ENCODE data around the gene CENPB.

The CENPB gene

DNA sequence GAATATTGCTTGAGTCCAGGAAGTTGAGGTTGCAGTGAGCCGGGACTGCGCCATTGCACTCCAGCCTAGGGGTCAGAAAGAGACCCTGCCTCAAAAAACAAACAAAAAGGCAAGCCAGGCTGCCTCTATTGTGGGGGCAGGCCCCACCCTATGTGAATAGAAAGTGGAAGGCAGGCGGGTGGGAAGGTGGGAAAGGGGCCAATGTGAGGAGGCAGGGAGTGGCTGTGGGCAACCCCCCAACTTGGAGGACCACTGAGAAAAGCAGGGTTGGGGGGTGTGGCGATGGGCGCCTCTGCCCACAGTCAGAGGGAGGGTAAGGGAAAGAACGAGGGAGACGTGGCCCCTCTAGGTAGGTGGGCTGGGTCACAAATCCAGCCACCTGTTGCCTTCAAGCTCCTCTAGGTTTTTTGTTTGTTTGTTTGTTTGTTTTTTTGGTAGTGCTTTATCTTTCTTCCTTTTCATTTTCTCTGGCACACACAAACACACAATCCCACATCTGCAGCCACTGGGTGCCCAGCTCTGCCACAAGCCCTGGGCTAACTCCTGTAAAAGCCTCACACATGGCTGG lies 28.5 kb upstream of the CENPB start:
- H3K27ac Mint-ChIP-seq: peak overlapping the region; percentile 88
- peaks cover 1% of the 10 kb centered on the region for H3K36me3 Mint-ChIP-seq (ENCODE audit: low read depth)
- no peak for DNase-seq
- no peaks in the 10 kb centered on the region for H3K27me3 Mint-ChIP-seq
- H3K4me3 Mint-ChIP-seq: no peak overlapping the region
- H3K4me1 Mint-ChIP-seq (ENCODE audit: low read depth): peaks cover 85% of the 10 kb centered on the region
- H3K9me3 Mint-ChIP-seq: no peaks in the 10 kb centered on the region

DNA sequence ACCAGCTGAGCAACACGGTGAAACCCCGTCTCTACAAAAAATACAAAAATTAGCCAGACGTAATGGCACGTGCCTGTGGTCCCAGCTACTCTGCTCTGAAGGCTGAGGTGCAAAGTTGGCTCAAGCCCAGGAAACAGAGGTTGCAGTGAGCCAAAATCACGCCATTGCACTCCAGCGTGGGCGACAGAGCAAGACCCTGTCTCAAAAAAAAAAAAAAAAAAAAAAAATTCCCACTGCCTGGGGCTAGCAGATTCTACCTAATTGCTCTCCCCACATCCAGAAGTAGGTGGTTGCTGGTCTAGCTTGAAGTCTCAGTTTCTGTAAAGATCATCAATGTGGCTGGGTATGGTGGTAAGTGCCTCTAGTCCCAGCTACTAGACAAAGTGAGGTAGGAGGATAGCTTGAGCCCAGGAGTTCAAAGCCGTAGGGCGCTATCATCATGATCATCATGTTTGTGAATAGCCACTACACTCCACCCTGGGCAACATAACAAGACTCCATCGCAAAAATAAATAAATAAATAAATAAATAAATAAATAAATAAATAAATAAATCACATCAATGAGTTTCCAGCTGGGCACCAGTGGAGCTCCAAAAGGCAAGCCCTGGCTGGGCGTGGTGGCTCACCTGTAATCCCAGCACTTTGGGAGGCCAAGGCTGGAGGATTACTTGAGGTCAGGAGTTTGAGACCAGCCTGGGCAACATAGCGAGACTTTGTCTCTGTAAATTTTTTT lies 27.5 kb upstream of the CENPB start:
- Mint-ChIP-seq H3K27ac (peak overlapping the region; percentile 81), H3K36me3 (ENCODE audit: low read depth) (peaks cover 1% of the 10 kb centered on the region), H3K4me3 (peak overlapping the region; percentile 15), H3K27me3 (no peaks in the 10 kb centered on the region), H3K4me1 (ENCODE audit: low read depth) (peaks cover 77% of the 10 kb centered on the region), H3K9me3 (no peaks in the 10 kb centered on the region)
- peak; percentile 45 for DNase-seq

DNA sequence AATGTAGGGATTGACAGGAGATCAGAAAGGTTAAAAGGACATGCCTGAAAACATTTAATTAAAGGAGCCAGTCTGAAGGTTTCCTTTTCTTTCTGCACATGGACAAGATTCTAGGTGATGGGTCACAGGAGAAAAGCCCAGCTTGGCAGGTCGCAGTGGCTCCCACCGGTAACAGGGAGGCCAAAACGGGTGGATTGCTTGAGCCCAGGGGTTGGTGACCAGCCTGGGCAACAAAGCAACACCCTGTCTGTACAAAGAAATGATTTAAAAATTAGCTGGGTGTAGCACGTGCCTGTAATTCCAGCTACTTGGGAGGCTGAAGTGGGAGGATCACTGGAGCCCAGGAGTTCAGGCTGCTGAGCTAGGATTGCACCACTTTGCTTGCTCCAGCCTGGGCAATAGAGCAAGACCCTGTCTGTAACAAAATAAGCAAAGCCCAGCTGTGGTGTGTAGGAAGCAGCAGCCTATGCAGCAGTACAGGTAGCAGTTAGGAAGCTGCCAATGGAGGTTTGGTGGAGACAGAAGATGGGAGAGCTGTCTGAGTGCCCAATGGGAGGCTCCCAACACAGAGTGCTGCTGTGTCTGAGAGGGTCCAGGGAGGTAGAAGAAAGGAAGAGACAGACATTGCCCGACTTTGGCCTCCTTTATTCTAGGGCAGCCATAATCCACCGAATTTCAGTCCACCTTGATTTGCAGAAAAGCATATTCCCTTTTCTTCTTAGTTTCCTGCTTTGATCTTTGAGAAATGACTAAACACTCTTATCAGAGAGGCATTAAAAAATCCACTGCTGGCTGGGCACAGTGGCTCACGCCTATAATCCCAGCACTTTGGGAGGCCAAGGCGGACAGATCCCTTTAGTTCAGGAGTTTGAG lies 26.7 kb upstream of the CENPB start:
- peak overlapping the region; percentile 15 for H3K4me3 Mint-ChIP-seq
- peaks cover 74% of the 10 kb centered on the region for H3K4me1 Mint-ChIP-seq (ENCODE audit: low read depth)

DNA sequence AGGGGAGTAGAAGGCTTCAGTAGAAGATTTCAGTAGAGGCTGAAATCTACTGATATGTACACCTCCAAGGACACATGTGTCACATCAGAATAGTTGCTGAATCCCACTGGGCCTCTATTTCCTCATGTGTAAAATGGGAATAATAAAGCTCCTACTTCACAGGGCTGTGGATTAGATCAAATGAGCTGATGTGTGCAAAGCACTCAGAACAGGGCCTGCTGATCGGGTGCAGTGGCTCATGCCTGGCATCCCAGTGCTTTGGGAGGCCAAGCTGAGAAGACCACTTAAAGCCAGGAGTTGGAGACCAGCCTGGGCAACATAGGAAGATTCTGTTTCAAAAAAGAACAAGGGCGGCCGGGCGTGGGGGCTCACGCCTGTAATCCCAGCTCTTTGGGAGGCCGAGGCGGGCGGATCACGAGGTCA lies 25.7 kb upstream of the CENPB start:
- DNase-seq: no peak
- Mint-ChIP-seq H3K4me1 (ENCODE audit: low read depth) (peaks cover 77% of the 10 kb centered on the region), H3K9me3 (no peaks in the 10 kb centered on the region)

More for the DNA sequence above, 26.7 kb upstream of the CENPB start:
- H3K27me3 Mint-ChIP-seq: no peaks in the 10 kb centered on the region
- peaks cover 1% of the 10 kb centered on the region for H3K36me3 Mint-ChIP-seq (ENCODE audit: low read depth)
- peak overlapping the region; percentile 81 for H3K27ac Mint-ChIP-seq
- no peaks in the 10 kb centered on the region for H3K9me3 Mint-ChIP-seq
- no peak for DNase-seq

DNA sequence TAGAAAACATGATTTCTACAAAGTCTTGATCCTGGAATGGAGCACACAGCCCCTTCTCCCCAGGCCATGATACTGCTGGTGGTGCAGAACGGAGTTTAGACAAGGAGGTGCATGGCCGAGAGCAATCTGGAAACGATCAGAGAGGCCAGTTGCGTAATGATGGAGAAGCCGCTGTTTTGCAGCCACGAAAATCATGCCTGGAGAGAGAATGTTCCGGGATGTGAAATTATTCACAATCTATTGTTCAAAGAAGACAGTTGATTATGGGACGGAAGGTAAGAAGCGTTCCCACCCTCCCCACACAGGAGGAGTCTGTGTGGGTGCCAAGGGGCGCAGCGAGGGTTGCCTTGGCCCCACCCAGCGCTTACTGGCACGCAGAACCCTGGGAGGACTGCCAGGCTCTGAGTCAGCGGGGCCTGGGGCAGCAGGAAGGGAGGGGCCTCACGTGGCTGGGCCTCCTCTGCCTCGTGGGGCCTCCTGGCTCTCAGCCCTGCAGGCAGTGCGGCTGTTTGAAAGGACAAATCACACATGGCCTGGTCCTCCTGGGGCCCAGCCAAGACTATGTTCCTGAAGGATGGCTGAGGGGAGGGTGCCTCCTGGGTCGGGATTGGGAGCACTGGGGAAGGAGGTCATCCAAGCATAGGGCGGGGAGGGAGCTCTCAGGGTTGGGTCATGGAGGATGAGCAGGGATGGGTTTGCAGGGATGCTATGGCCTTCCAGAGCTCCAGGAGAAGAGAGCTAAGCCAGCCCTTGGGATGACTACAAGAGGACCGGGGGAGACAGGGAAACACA lies 25.1 kb upstream of the CENPB start:
- Mint-ChIP-seq H3K27me3 (no peaks in the 10 kb centered on the region), H3K4me1 (ENCODE audit: low read depth) (peaks cover 80% of the 10 kb centered on the region), H3K4me3 (peak overlapping the region; percentile 72), H3K36me3 (ENCODE audit: low read depth) (peaks cover 8% of the 10 kb centered on the region), H3K9me3 (no peaks in the 10 kb centered on the region), H3K27ac (peak overlapping the region; percentile 96)
- peak; percentile 93 for DNase-seq

More for the DNA sequence above, 25.7 kb upstream of the CENPB start:
- peak overlapping the region; percentile 96 for H3K27ac Mint-ChIP-seq
- H3K36me3 Mint-ChIP-seq (ENCODE audit: low read depth): peaks cover 2% of the 10 kb centered on the region
- no peaks in the 10 kb centered on the region for H3K27me3 Mint-ChIP-seq
- H3K4me3 Mint-ChIP-seq: peak overlapping the region; percentile 72

DNA sequence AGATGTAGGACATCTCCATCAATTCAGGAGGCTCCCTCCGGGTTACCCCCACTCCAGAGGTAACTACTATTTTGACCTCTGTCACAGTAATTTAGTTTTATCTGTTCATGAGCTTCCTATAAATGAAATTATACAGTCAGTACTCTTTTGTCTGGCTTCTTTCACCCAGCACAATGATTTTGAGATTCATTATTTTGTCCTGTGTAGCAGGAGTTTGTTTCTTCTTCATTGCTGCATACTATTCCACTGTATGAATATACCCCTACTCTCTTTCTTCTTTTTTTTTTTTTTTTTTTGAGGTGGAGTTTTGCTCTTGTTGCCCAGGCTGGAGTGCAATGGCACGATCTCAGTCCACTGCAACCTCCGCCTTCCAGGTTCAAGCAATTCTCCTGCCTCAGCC lies 22.0 kb upstream of the CENPB start:
- DNase-seq: no peak
- H3K27me3 Mint-ChIP-seq: no peaks in the 10 kb centered on the region
- peaks cover 73% of the 10 kb centered on the region for H3K4me1 Mint-ChIP-seq (ENCODE audit: low read depth)
- no peaks in the 10 kb centered on the region for H3K9me3 Mint-ChIP-seq
- H3K36me3 Mint-ChIP-seq (ENCODE audit: low read depth): peaks cover 37% of the 10 kb centered on the region
- H3K4me3 Mint-ChIP-seq: no peak overlapping the region
- no peak overlapping the region for H3K27ac Mint-ChIP-seq

DNA sequence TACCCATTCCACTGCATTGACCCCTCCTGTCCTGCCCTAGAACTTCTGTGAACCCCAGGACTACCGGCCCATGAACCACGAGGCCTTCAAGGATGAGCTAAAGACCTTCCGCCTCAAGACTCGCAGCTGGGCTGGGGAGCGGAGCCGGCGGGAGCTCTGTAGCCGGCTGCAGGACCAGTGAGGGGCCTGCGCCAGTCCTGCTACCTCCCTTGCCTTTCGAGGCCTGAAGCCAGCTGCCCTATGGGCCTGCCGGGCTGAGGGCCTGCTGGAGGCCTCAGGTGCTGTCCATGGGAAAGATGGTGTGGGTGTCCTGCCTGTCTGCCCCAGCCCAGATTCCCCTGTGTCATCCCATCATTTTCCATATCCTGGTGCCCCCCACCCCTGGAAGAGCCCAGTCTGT lies 18.2 kb upstream of the CENPB start:
- no peaks in the 10 kb centered on the region for H3K27me3 Mint-ChIP-seq
- peaks cover 69% of the 10 kb centered on the region for H3K4me1 Mint-ChIP-seq (ENCODE audit: low read depth)
- DNase-seq: no peak
- no peaks in the 10 kb centered on the region for H3K9me3 Mint-ChIP-seq
- H3K4me3 Mint-ChIP-seq: no peak overlapping the region
- peak overlapping the region; percentile 51 for H3K27ac Mint-ChIP-seq
- H3K36me3 Mint-ChIP-seq (ENCODE audit: low read depth): peaks cover 73% of the 10 kb centered on the region

DNA sequence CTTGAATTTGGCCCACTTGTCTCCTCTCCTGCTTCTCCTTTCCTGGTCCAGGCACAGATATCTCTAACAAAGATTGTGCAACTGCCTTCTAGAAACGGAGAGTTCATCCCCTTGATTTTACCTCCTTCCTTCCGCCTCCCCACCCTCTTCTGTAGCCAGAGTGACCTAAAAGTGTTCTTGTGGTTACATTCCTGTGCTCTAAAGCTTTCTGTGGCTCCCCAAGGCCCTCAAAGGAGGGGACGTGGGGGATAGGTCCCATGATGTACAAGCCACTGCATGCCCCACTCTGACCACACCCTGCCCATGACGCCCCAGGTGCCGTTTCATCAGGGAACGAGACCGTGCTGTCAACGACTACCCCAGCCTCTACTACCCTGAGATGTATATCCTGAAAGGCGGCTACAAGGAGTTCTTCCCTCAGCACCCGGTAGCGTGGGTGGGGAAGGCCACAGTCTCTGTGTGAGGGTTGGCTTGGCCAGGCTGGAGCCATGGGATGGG lies 17.8 kb upstream of the CENPB start:
- no peaks in the 10 kb centered on the region for H3K9me3 Mint-ChIP-seq
- peak overlapping the region; percentile 79 for H3K27ac Mint-ChIP-seq
- no peaks in the 10 kb centered on the region for H3K27me3 Mint-ChIP-seq
- H3K4me3 Mint-ChIP-seq: no peak overlapping the region
- no peak for DNase-seq
- peaks cover 77% of the 10 kb centered on the region for H3K36me3 Mint-ChIP-seq (ENCODE audit: low read depth)
- peaks cover 73% of the 10 kb centered on the region for H3K4me1 Mint-ChIP-seq (ENCODE audit: low read depth)

DNA sequence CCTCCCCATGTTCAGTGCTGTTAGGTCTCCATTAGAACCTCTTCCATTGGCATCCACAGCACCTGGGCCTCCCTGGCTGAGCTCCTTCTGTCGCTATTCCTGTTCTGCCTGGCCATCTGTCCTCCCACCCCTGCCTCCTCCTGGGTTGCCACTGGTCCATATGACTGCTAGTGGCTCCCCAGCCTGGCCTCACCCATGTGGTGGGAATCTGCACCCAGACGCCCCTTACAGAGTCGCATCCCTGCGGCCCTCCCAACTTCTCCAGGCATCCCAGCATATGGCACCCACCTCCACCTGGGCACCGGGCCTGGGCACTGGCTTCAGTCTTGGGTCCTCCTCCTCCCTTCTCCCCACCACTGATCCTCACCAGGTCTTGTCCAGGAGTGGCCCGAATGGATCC lies 17.3 kb upstream of the CENPB start:
- Mint-ChIP-seq H3K27ac (peak overlapping the region; percentile 79), H3K27me3 (no peaks in the 10 kb centered on the region), H3K36me3 (ENCODE audit: low read depth) (peaks cover 80% of the 10 kb centered on the region), H3K4me1 (ENCODE audit: low read depth) (peaks cover 78% of the 10 kb centered on the region), H3K4me3 (no peak overlapping the region), H3K9me3 (no peaks in the 10 kb centered on the region)
- no peak for DNase-seq

DNA sequence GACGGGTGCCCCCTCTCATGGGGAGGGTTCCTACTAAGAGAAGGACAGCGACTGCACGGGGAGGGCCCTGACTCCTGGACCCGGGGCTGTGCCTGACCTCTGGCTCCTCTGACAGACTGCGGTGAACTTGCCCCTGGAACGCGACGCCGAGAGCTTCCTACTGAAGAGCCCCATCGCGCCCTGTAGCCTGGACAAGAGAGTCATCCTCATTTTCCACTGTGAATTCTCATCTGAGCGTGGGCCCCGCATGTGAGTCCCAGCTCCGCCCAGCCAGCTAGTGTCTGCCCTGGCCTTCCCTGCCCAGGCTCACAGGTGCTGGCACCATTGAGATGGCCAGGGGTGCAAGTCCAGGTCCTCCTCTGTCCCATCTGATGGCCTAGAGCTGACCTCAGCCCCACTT lies 16.7 kb upstream of the CENPB start:
- H3K27me3 Mint-ChIP-seq: no peaks in the 10 kb centered on the region
- H3K4me1 Mint-ChIP-seq (ENCODE audit: low read depth): peaks cover 81% of the 10 kb centered on the region
- peaks cover 86% of the 10 kb centered on the region for H3K36me3 Mint-ChIP-seq (ENCODE audit: low read depth)
- no peak for DNase-seq
- H3K27ac Mint-ChIP-seq: peak overlapping the region; percentile 79
- H3K4me3 Mint-ChIP-seq: no peak overlapping the region
- H3K9me3 Mint-ChIP-seq: no peaks in the 10 kb centered on the region

DNA sequence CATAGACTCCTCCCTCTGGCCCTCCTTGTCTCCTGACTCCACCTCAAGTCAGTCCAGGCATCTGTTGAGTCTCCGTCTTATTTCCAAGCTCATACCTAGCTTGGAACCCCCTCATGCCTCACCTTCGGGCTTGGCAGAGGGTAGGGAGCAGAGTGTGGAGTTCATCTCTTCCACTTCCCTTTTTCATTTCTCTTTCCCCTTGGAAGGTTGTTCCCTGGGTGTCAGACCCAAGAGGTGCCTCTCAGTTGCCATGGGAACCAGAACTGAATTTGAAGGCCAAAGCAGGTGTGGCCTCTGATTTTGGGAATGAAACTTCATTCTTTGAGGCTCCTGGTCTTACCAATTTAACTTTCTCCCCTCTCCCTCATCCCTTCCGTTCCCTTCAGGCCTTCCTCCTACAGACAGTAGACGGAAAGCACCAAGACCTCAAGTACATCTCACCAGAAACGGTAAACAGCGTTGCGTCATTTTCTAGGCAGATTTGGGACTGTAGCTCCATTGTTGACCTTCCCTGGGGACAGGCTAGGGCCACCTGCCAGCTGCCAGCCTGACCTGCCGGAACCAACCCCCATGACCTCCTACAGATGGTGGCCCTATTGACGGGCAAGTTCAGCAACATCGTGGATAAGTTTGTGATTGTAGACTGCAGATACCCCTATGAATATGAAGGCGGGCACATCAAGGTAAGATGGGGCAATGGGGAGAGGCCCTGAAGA lies 16.1 kb upstream of the CENPB start:
- DNase-seq: no peak
- Mint-ChIP-seq H3K27ac (peak overlapping the region; percentile 65), H3K4me3 (no peak overlapping the region), H3K4me1 (ENCODE audit: low read depth) (peaks cover 82% of the 10 kb centered on the region), H3K9me3 (no peaks in the 10 kb centered on the region), H3K27me3 (no peaks in the 10 kb centered on the region), H3K36me3 (ENCODE audit: low read depth) (peaks cover 92% of the 10 kb centered on the region)

DNA sequence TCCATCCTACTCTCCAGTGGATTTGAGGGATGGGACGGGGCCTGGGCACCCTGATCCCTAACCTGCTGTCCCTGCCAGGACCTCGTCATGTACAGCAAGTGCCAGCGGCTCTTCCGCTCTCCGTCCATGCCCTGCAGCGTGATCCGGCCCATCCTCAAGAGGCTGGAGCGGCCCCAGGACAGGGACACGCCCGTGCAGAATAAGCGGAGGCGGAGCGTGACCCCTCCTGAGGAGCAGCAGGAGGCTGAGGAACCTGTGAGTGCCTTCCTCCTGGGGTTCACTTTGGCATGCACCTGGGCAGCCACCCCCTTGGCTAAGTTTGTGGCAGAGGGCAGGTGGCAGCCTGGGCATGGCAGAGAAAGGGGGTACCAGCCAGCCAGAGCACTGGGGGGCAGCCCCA lies 15.3 kb upstream of the CENPB start:
- peaks cover 82% of the 10 kb centered on the region for H3K4me1 Mint-ChIP-seq (ENCODE audit: low read depth)
- H3K36me3 Mint-ChIP-seq (ENCODE audit: low read depth): peaks cover 96% of the 10 kb centered on the region
- no peaks in the 10 kb centered on the region for H3K27me3 Mint-ChIP-seq
- no peak overlapping the region for H3K4me3 Mint-ChIP-seq
- no peaks in the 10 kb centered on the region for H3K9me3 Mint-ChIP-seq
- peak overlapping the region; percentile 40 for H3K27ac Mint-ChIP-seq
- DNase-seq: no peak

DNA sequence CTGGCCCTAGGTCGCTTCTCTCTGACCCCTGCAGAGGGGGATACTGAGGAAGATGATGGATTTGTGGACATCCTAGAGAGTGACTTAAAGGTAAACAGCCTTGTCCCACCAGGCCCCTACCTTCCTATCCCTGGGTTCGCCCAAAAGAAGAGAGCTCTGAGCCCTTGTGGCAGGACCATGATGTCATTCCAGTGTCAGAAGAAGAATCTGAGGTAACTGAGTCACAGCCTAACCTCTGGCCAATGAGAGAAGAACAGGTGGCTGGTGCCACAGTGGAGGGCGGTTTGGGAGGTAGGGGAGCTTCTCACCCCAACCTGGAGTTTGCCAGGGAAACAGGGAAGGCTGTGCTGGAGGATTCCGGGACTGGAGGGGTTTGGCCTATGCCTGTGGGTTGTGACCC lies 14.8 kb upstream of the CENPB start:
- Mint-ChIP-seq H3K4me1 (ENCODE audit: low read depth) (peaks cover 82% of the 10 kb centered on the region), H3K4me3 (no peak overlapping the region), H3K9me3 (no peaks in the 10 kb centered on the region), H3K27ac (peak overlapping the region; percentile 97), H3K36me3 (ENCODE audit: low read depth) (peaks cover 95% of the 10 kb centered on the region), H3K27me3 (no peaks in the 10 kb centered on the region)
- no peak for DNase-seq

Data from activated T-cell treated with anti-CD3 and anti-CD28 coated beads, Interleukin-2, amount 50 U/mL, for 24 hours (primary cell).